Left renal cortex interstitium (tissue), 4 donors: Measurements from ENCODE around the gene APBA2. TPM values are rescaled to one million over a fixed set of nuclear protein-coding genes. Genes with fewer than 3 reads are reported as not detected.

Source experiments
- DNase-seq, 4 donors: peaks; one replicate each; pipeline ENCODE4 v3.0.0-alpha.2; 2013; ENCODE audit warnings: low read depth in 4 of 4, low spot score in 2 of 4, missing footprints in 1 of 4
- polyA plus RNA-seq, 4 donors: library from polyadenylated mRNA; unstranded; fragments of 120-200 nt; gene quantifications; one replicate each; pipeline ENCODE4 v1.2.1, GENCODE V29; 2013; ENCODE audit not compliant: insufficient read length in 4 of 4

Gene APBA2
- polyA plus RNA-seq, 4 donors, result 11.7 to 19.3 (median 15.1) TPM

GRCh38 chr15:28895146-28895545 is 9.4 kb downstream of the APBA2 start:
- DNase-seq, result no peak

- DNase-seq, result no peak
Observed at GRCh38 chr15:28895566-28895965, 9.8 kb downstream of the APBA2 start.

DNA sequence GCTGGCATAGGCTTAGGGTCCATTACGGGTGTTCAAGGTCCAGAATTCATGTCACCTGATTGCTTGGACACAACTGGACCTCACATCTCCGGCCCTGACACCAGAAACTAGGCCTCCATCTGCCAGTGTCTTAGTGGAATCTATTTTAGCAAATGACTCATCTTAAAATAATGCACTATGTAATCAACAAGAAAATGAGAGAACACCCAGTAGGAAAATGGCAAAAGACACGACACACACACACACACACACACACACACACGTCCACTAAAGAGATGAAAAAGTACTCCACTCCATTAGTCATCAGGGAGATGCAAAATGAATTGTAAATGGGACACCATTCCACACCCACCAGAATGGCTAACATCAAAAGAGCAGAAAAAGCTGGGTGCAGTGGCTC is 11.2 kb downstream of the APBA2 start:
- no peak for DNase-seq

DNA sequence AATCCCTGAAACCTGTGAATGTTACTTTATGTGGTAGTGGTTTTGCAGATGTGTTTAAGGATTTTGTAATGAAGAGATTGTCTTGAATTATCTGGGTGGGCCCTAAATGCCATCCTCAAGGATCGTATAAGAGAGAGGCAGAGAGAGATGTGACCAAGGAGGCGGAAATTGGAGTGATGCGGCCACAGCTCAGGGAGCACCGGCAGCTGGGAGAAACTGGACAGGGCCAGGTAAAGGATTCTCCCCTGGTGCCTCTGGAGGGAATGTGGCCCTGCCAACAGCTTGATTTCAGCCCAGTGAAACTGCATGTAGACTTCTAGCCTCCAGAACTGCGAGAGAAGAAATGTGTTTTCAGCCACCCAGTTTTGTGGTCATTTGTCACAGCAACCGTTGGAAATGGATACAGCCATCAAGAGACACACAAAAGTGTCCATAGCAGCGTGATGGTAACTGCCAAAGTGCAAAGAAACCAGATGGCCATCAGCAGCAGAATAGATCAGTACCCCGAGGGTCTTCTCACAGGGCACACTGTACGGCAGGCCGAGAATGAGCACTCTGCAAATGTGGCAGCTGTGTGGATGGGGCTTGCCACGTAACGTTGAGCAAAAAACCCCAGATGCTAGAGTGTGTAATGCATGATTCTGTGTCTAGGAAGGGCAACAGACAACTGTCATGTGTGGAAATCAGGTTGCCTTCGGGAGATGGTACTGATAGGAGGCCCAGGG is 12.2 kb downstream of the APBA2 start:
- no peak for DNase-seq

- DNase-seq, result no peak
Observed at GRCh38 chr15:28899061-28899738, 13.4 kb downstream of the APBA2 start.

- DNase-seq, result no peak
Observed at GRCh38 chr15:28900041-28900891, 14.5 kb downstream of the APBA2 start.

- DNase-seq, result no peak
Observed at GRCh38 chr15:28900892-28901586, 15.3 kb downstream of the APBA2 start.

- no peak for DNase-seq
Observed at GRCh38 chr15:28901587-28901980, 15.8 kb downstream of the APBA2 start.

GRCh38 chr15:28901987-28902745 is 16.4 kb downstream of the APBA2 start:
- DNase-seq, result no peak

DNA sequence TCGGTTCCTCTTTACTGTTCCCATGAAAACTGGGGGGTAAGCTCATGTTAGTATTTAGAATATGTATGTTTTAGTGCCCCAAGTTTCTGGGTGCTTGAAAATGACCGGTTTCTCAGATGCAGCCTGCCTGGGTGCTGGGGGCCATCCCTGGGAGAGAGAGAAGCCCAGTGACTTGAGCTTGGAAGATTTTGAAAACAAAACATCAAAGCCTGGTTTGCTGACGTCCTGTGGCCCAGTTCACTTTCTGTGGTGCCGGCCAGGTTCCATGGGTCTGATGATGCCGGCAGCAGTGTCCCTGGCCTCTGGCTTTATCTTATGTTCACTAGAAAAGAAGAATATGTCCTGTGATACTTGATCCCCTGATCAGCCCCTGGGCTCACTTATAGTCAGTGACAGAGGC is 17.1 kb downstream of the APBA2 start:
- no peak for DNase-seq

GRCh38 chr15:28903555-28903954 is 17.8 kb downstream of the APBA2 start:
- DNase-seq, result no peak

- no peak for DNase-seq
Observed at GRCh38 chr15:28904003-28904402, 18.2 kb downstream of the APBA2 start.

DNA sequence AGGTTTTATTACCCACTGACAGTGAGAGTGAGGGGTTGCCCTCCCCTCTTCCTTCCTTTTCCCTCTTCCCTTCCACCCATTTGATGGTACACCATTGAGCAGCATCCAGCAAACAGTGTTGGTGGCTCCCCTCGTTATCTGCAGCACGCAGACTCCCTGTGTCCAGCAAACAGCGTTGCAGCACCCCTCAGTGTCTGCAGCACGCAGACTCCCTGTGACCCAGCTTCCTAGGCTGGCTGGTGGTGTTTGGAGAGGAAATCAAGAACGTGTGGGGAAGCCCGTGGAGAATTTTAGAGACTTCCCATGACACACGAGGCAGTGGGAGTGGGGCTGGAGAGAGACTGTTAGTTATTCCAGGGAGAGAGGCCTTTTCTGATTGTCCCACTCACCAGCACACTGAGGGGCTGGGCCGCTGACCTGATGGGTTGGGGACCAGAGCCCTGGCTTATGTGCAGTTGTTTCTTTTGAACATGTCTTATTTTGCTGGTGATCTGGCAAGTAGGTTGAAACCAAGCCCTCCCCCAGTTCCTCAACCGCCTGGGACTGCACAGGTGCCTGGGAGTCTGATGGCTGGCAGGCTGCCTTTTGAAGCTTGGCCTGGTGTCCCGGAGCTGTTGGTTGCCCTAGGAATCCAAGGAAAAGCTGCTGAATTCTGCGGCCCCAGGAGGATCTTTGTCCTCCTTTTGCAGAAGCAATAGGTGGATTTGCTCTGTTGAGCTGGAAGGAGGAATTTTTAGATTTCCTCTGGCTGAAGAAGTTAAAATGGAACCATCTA is 19.0 kb downstream of the APBA2 start:
- no peak for DNase-seq

DNA sequence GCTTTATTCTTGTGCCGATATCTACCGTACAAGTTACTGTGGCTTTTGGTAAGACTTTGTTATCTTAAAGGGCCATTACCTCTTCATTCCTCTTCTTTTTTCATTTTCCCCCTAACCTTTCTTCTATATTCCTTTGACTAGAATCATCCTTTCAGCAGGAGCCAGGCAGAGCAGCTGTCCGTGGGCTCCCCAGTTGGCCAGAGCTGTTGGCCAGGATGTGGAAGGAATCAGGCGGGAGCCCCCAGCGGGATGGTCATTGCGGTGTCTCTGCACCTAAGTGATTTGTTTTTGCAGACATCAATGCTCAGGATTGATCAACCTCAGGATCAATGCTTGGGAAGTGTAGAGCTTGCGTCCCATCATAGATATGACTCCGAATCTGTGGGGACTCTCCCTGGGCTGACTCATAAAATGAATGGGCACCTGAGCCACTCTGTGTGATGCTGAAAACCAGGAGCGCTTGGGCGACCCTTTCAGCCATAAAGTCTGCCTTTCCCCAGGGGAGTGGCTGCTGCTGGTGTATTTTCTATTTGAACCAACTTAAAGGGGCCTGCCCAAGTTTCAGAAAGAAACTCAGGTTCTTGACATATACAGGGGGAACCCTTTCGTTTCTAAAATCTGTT is 21.7 kb downstream of the APBA2 start:
- no peak for DNase-seq

DNA sequence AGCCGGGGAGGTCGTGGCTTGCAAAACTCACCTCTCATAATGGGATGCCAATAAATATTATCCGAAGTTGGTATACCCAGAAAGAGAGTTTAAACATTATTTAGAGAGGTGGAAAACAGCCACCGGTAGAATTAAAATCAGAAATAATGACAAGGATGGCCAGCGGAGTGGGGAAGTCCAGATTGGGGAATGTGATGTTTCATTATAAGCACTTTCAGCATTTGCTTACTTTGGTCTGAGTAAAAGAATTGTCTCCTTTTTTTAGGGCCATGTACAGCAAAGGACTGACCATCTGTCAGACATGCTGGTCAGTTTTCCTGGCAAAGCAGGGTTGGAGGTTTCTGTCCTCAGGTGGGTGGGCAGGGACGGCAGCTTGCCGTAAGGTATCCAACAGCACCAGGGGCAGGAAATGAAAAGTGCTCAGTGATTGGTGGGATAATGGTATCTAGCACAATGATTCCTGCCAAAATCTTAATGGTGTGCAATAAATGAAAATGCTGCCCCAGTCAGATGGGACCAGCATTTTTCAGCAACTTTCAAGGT is 24.3 kb downstream of the APBA2 start:
- DNase-seq, result no peak

GRCh38 chr15:28911310-28911931 is 25.6 kb downstream of the APBA2 start:
- no peak for DNase-seq

DNA sequence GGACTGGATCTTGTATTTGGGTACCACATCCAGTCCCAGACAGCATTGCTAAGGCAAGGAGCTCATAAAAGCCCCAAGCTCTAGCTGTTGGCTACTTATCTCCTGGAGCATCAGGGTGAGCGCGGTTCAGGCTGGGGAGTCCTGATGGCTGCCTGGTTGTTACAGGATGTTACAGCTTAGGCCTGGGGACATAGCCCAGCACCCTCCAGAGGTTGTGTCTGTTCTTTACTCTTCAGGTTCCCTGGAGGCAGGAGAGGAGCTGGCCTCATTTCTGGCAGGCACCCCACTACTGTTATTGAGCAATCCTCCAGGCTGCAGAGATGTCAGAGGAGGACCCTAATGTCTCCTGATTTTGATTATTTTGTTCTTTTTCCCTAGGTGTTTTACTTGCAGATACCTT is 26.6 kb downstream of the APBA2 start:
- DNase-seq, result no peak

- no peak for DNase-seq
Observed at GRCh38 chr15:28913171-28913765, 27.5 kb downstream of the APBA2 start.
